ENCODE data around the gene AHI1. TPM values are rescaled to one million over a fixed set of nuclear protein-coding genes. Genes with fewer than 3 reads are reported as not detected.
"Not testable (repeated sequence)": the region's sequence is repeated elsewhere in the genome, so short reads cannot be mapped to it uniquely, and the experiment has no call there.

Gene AHI1
- total RNA-seq, 3 donors from 2014 or later: 25.3 to 35.5 (median 32.8) TPM

- Mint-ChIP-seq H3K9me3 (no peaks in the 10 kb centered on the region), H3K4me3 (no peak overlapping the region), H3K27me3 (ENCODE audit: low read depth) (no peaks in the 10 kb centered on the region), H3K36me3 (ENCODE audit: insufficient read depth) (peaks cover 15% of the 10 kb centered on the region), H3K4me1 (ENCODE audit: low read depth) (peaks cover 9% of the 10 kb centered on the region)
- DNase-seq (no peak), ATAC-seq (no peak)
Measured at GRCh38 chr6:135496800-135497411, 634 bp downstream of the AHI1 start.

- H3K9me3 Mint-ChIP-seq: no peaks in the 10 kb centered on the region
- no peak overlapping the region for H3K4me3 Mint-ChIP-seq
- peaks cover 41% of the 10 kb centered on the region for H3K36me3 Mint-ChIP-seq (ENCODE audit: insufficient read depth)
- H3K27me3 Mint-ChIP-seq (ENCODE audit: low read depth): no peaks in the 10 kb centered on the region
- ATAC-seq: no peak
- H3K4me1 Mint-ChIP-seq (ENCODE audit: low read depth): peaks cover 9% of the 10 kb centered on the region
- no peak for DNase-seq
Measured at GRCh38 chr6:135493218-135493961, 4.2 kb downstream of the AHI1 start.

- H3K36me3 Mint-ChIP-seq (ENCODE audit: insufficient read depth): peaks cover 58% of the 10 kb centered on the region
- no peak overlapping the region for H3K4me3 Mint-ChIP-seq
- DNase-seq (no peak), ATAC-seq (no peak)
- peaks cover under 1% of the 10 kb centered on the region for H3K4me1 Mint-ChIP-seq (ENCODE audit: low read depth)
- no peaks in the 10 kb centered on the region for H3K9me3 Mint-ChIP-seq
- no peaks in the 10 kb centered on the region for H3K27me3 Mint-ChIP-seq (ENCODE audit: low read depth)
Measured at GRCh38 chr6:135490381-135490780, 7.2 kb downstream of the AHI1 start.

GRCh38 chr6:135488023-135488422, 9.5 kb downstream of the AHI1 start:
- peaks cover 7% of the 10 kb centered on the region for H3K9me3 Mint-ChIP-seq
- no peak for DNase-seq
- peaks cover 56% of the 10 kb centered on the region for H3K36me3 Mint-ChIP-seq (ENCODE audit: insufficient read depth)
- H3K4me3 Mint-ChIP-seq: no peak overlapping the region
- no peaks in the 10 kb centered on the region for H3K4me1 Mint-ChIP-seq (ENCODE audit: low read depth)
- no peaks in the 10 kb centered on the region for H3K27me3 Mint-ChIP-seq (ENCODE audit: low read depth)
- ATAC-seq: no peak

GRCh38 chr6:135483903-135484302, 13.6 kb downstream of the AHI1 start:
- Mint-ChIP-seq H3K36me3 (ENCODE audit: insufficient read depth) (peaks cover 55% of the 10 kb centered on the region), H3K9me3 (peaks cover 22% of the 10 kb centered on the region)
- H3K27me3 Mint-ChIP-seq (ENCODE audit: low read depth); ATAC-seq; H3K4me1 Mint-ChIP-seq (ENCODE audit: low read depth); DNase-seq; H3K4me3 Mint-ChIP-seq: not testable (repeated sequence)

- Mint-ChIP-seq H3K4me3 (no peak overlapping the region), H3K9me3 (peaks cover 27% of the 10 kb centered on the region), H3K36me3 (ENCODE audit: insufficient read depth) (peaks cover 55% of the 10 kb centered on the region), H3K4me1 (ENCODE audit: low read depth) (no peaks in the 10 kb centered on the region), H3K27me3 (ENCODE audit: low read depth) (no peaks in the 10 kb centered on the region)
- DNase-seq (no peak), ATAC-seq (no peak)
Measured at GRCh38 chr6:135481783-135482369, 15.7 kb downstream of the AHI1 start.

GRCh38 chr6:135479601-135480000, 17.9 kb downstream of the AHI1 start:
- no peaks in the 10 kb centered on the region for H3K4me1 Mint-ChIP-seq (ENCODE audit: low read depth)
- no peaks in the 10 kb centered on the region for H3K27me3 Mint-ChIP-seq (ENCODE audit: low read depth)
- peaks cover 43% of the 10 kb centered on the region for H3K36me3 Mint-ChIP-seq (ENCODE audit: insufficient read depth)
- no peak overlapping the region for H3K4me3 Mint-ChIP-seq
- DNase-seq (no peak), ATAC-seq (no peak)
- H3K9me3 Mint-ChIP-seq: peaks cover 27% of the 10 kb centered on the region

GRCh38 chr6:135478626-135479025, 18.9 kb downstream of the AHI1 start:
- no peaks in the 10 kb centered on the region for H3K27me3 Mint-ChIP-seq (ENCODE audit: low read depth)
- DNase-seq (no peak), ATAC-seq (no peak)
- peaks cover 23% of the 10 kb centered on the region for H3K9me3 Mint-ChIP-seq
- no peaks in the 10 kb centered on the region for H3K4me1 Mint-ChIP-seq (ENCODE audit: low read depth)
- H3K4me3 Mint-ChIP-seq: no peak overlapping the region
- H3K36me3 Mint-ChIP-seq (ENCODE audit: insufficient read depth): peaks cover 35% of the 10 kb centered on the region

GRCh38 chr6:135475292-135475886, 22.2 kb downstream of the AHI1 start:
- H3K9me3 Mint-ChIP-seq: peaks cover 13% of the 10 kb centered on the region
- H3K27me3 Mint-ChIP-seq (ENCODE audit: low read depth): no peaks in the 10 kb centered on the region
- no peak for ATAC-seq
- H3K4me3 Mint-ChIP-seq: no peak overlapping the region
- DNase-seq: no peak
- peaks cover 32% of the 10 kb centered on the region for H3K36me3 Mint-ChIP-seq (ENCODE audit: insufficient read depth)
- no peaks in the 10 kb centered on the region for H3K4me1 Mint-ChIP-seq (ENCODE audit: low read depth)

GRCh38 chr6:135474362-135474761, 23.2 kb downstream of the AHI1 start:
- H3K4me3 Mint-ChIP-seq: no peak overlapping the region
- no peaks in the 10 kb centered on the region for H3K27me3 Mint-ChIP-seq (ENCODE audit: low read depth)
- H3K9me3 Mint-ChIP-seq: peaks cover 13% of the 10 kb centered on the region
- H3K4me1 Mint-ChIP-seq (ENCODE audit: low read depth): no peaks in the 10 kb centered on the region
- DNase-seq: no peak
- H3K36me3 Mint-ChIP-seq (ENCODE audit: insufficient read depth): peaks cover 30% of the 10 kb centered on the region
- peak in 1 of 2 donors; percentile 59 for ATAC-seq

- H3K36me3 Mint-ChIP-seq (ENCODE audit: insufficient read depth): peaks cover 26% of the 10 kb centered on the region
- H3K4me1 Mint-ChIP-seq (ENCODE audit: low read depth): peaks cover 4% of the 10 kb centered on the region
- no peak overlapping the region for H3K4me3 Mint-ChIP-seq
- ATAC-seq (no peak), DNase-seq (no peak)
- H3K9me3 Mint-ChIP-seq: peaks cover 4% of the 10 kb centered on the region
- H3K27me3 Mint-ChIP-seq (ENCODE audit: low read depth): no peaks in the 10 kb centered on the region
Measured at GRCh38 chr6:135465903-135466302, 31.6 kb downstream of the AHI1 start.

- DNase-seq (no peak), ATAC-seq (no peak)
- H3K36me3 Mint-ChIP-seq (ENCODE audit: insufficient read depth): peaks cover 21% of the 10 kb centered on the region
- H3K9me3 Mint-ChIP-seq: peaks cover under 1% of the 10 kb centered on the region
- H3K4me1 Mint-ChIP-seq (ENCODE audit: low read depth): peaks cover 4% of the 10 kb centered on the region
- H3K4me3 Mint-ChIP-seq: no peak overlapping the region
- H3K27me3 Mint-ChIP-seq (ENCODE audit: low read depth): no peaks in the 10 kb centered on the region
Measured at GRCh38 chr6:135465307-135465706, 32.2 kb downstream of the AHI1 start.

- ATAC-seq: no peak
- DNase-seq: no peak
- H3K4me1 Mint-ChIP-seq (ENCODE audit: low read depth): peaks cover 4% of the 10 kb centered on the region
- H3K4me3 Mint-ChIP-seq: no peak overlapping the region
- H3K9me3 Mint-ChIP-seq: no peaks in the 10 kb centered on the region
- no peaks in the 10 kb centered on the region for H3K27me3 Mint-ChIP-seq (ENCODE audit: low read depth)
- peaks cover 17% of the 10 kb centered on the region for H3K36me3 Mint-ChIP-seq (ENCODE audit: insufficient read depth)
Measured at GRCh38 chr6:135464634-135465033, 32.9 kb downstream of the AHI1 start.

GRCh38 chr6:135461208-135461607, 36.3 kb downstream of the AHI1 start:
- peaks cover 26% of the 10 kb centered on the region for H3K36me3 Mint-ChIP-seq (ENCODE audit: insufficient read depth)

More at GRCh38 chr6:135461208-135461607, 36.3 kb downstream of the AHI1 start:
- ATAC-seq: no peak
- Mint-ChIP-seq H3K4me1 (ENCODE audit: low read depth) (peaks cover 4% of the 10 kb centered on the region), H3K4me3 (no peak overlapping the region), H3K9me3 (no peaks in the 10 kb centered on the region), H3K27me3 (ENCODE audit: low read depth) (no peaks in the 10 kb centered on the region)
- no peak for DNase-seq
